Nephron (organoid): Measurements from ENCODE around the gene SMARCB1.

Experiments used
- H3K27ac Mint-ChIP-seq, 3 experiments: 2 replicates each; pipeline ENCODE4 v1.8.0; 2020; ENCODE audit warnings: mixed read lengths in 3 of 3, mild to moderate bottlenecking in 2 of 3, moderate library complexity in 1 of 3
- H3K27me3 Mint-ChIP-seq: 2 replicates; pipeline ENCODE4 v1.8.0; 2021; ENCODE audit warnings: low read depth, mild to moderate bottlenecking, moderate library complexity, mixed read lengths
- H3K36me3 Mint-ChIP-seq: 2 replicates; pipeline ENCODE4 v1.8.0; 2020; ENCODE audit warnings: low read depth, mixed read lengths
- H3K4me1 Mint-ChIP-seq: 2 replicates; pipeline ENCODE4 v1.8.0; 2020; ENCODE audit warnings: mixed read lengths
- H3K4me3 Mint-ChIP-seq, 3 experiments: 2 replicates each; pipeline ENCODE4 v1.8.0; 2020; ENCODE audit warnings: mild to moderate bottlenecking in 3 of 3, mixed read lengths in 3 of 3, moderate library complexity in 2 of 3
- H3K9me3 Mint-ChIP-seq: 2 replicates; pipeline ENCODE4 v1.8.0; 2020; ENCODE audit warnings: mixed read lengths
- TF ChIP-seq, protein P1 (sequence below), 3 experiments: fragments of 200-600 bp; sonication (generic); IDR thresholded peaks; one replicate each; pipeline ENCODE4 v1.5.0; 2021; ENCODE audit warnings: antibody characterized with exemption in 3 of 3; ENCODE audit not compliant: unreplicated experiment in 3 of 3

SMARCB1 gene

DNA sequence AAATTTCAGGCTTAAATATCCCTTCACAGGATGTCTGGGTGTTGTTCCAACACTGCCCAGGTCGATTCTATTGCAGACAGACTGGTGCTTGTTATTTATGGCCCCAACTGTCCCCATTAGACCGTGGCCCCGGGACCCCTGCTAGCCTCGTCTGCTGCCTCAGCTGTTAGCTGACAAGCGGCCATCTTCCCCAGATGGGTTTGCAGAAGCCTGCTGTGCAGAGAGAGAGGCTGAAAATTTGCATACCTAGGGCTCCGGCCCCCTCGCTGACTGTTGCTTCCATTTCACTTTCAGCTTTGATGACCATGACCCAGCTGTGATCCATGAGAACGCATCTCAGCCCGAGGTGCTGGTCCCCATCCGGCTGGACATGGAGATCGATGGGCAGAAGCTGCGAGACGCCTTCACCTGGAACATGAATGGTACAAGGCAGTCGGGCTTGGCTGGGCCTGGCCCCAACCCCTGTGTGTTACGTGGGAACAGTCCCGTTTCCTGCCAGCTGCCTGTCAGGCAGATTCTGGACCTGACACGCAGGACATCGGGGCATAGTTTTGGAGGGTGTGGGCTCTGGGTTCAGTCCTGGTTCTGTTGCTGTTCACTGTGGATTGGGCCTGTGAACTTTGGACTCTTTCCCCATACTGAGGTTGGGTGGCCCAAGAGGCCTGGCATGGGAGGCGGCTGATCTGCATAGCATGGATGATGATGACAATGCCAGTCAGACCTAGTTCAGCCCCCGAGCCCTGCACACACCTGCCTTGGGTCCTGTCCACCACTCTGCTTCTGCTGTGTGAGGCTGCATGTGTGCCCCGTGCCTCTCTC is 16.4 kb downstream of the SMARCB1 start:
- Mint-ChIP-seq H3K36me3 (peaks cover 86% of the 10 kb centered on the region), H3K4me1 (peaks cover 9% of the 10 kb centered on the region), H3K9me3 (no peaks in the 10 kb centered on the region), H3K27ac (peak overlapping the region; percentile 49 to 73 (median 63)), H3K4me3 (peak overlapping the region in 1 of 3 experiments; percentile 19), H3K27me3 (no peaks in the 10 kb centered on the region)
- TF ChIP-seq, protein P1, sequence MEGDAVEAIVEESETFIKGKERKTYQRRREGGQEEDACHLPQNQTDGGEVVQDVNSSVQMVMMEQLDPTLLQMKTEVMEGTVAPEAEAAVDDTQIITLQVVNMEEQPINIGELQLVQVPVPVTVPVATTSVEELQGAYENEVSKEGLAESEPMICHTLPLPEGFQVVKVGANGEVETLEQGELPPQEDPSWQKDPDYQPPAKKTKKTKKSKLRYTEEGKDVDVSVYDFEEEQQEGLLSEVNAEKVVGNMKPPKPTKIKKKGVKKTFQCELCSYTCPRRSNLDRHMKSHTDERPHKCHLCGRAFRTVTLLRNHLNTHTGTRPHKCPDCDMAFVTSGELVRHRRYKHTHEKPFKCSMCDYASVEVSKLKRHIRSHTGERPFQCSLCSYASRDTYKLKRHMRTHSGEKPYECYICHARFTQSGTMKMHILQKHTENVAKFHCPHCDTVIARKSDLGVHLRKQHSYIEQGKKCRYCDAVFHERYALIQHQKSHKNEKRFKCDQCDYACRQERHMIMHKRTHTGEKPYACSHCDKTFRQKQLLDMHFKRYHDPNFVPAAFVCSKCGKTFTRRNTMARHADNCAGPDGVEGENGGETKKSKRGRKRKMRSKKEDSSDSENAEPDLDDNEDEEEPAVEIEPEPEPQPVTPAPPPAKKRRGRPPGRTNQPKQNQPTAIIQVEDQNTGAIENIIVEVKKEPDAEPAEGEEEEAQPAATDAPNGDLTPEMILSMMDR (IDR thresholded peaks at IDR 0.05; ENCODE audit: unreplicated experiment in 3 of 3), result no peak

GRCh38 chr22:23804781-23805291 is 18.1 kb downstream of the SMARCB1 start:
- Mint-ChIP-seq H3K4me1 (peaks cover 9% of the 10 kb centered on the region), H3K27me3 (no peaks in the 10 kb centered on the region)
- TF ChIP-seq, protein P1 (IDR thresholded peaks at IDR 0.05; ENCODE audit: unreplicated experiment in 3 of 3), result no peak

GRCh38 chr22:23806837-23807236 is 20.1 kb downstream of the SMARCB1 start:
- H3K27ac Mint-ChIP-seq, result no peak overlapping the region
- no peak overlapping the region for H3K4me3 Mint-ChIP-seq
- no peaks in the 10 kb centered on the region for H3K9me3 Mint-ChIP-seq
- H3K27me3 Mint-ChIP-seq, result no peaks in the 10 kb centered on the region
- H3K36me3 Mint-ChIP-seq, result peaks cover 71% of the 10 kb centered on the region
- peaks cover 9% of the 10 kb centered on the region for H3K4me1 Mint-ChIP-seq
- TF ChIP-seq, protein P1 (IDR thresholded peaks at IDR 0.05; ENCODE audit: unreplicated experiment in 3 of 3), result no peak

More at GRCh38 chr22:23804781-23805291, 18.1 kb downstream of the SMARCB1 start:
- H3K9me3 Mint-ChIP-seq, result no peaks in the 10 kb centered on the region
- H3K4me3 Mint-ChIP-seq, result no peak overlapping the region
- H3K27ac Mint-ChIP-seq, result no peak overlapping the region
- H3K36me3 Mint-ChIP-seq, result peaks cover 74% of the 10 kb centered on the region

DNA sequence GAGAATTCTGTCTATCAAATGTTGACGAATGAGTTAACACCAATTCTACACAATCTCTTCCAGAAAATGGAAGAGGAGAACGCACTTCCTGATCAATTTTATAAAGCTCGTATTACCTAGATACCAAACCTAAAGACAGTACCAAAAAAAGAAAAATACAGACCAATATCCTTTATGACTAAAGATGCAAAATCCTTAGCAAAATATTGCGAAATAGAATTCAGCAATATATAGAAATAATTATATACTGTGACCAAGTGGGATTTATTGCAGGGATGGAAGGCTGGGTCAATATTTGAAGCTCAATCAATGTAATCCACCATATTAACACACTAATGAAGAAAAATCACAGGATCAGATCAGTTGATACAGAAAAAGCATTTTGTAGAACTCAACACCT is 25.6 kb downstream of the SMARCB1 start:
- Mint-ChIP-seq H3K4me3 (no peak overlapping the region), H3K9me3 (no peaks in the 10 kb centered on the region), H3K36me3 (peaks cover 67% of the 10 kb centered on the region), H3K4me1 (no peaks in the 10 kb centered on the region), H3K27me3 (no peaks in the 10 kb centered on the region), H3K27ac (no peak overlapping the region)
- TF ChIP-seq, protein P1 (IDR thresholded peaks at IDR 0.05; ENCODE audit: unreplicated experiment in 3 of 3), result no peak

DNA sequence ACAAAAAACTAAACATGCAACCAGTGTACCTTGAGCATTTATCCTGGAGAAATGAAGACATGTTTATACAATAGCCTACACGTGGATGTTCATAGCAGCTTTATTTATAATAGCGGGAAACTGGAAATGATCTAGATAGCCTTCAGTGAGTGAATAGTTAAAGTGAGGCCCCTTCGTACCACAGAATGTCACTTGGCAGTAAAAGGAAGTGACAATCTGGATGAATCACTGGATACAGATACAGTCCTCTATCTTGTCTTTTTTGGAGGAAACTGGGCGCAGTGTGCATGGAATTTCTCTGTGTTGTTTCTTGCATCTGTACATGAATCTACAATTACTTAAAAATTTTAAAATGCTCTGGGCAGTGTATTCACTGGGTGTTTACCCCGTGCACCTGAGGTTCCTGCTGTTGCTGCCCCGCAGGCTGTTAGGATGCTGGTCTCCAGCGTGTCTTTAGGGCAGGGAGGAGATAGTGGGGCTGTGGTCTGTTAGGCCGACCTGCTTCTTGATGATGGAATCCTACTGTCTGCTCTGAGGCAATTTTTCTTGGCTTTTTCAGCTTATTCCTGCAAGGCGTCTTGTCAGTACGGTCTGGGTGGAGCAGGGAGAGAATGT is 28.9 kb downstream of the SMARCB1 start:
- Mint-ChIP-seq H3K4me1 (no peaks in the 10 kb centered on the region), H3K9me3 (no peaks in the 10 kb centered on the region), H3K27me3 (no peaks in the 10 kb centered on the region), H3K27ac (peak overlapping the region in 1 of 3 experiments; percentile 19), H3K36me3 (peaks cover 89% of the 10 kb centered on the region), H3K4me3 (no peak overlapping the region)
- TF ChIP-seq, protein P1 (IDR thresholded peaks at IDR 0.05; ENCODE audit: unreplicated experiment in 3 of 3), result no peak
